ENCODE measurements around the gene AP3S1.

DNA sequence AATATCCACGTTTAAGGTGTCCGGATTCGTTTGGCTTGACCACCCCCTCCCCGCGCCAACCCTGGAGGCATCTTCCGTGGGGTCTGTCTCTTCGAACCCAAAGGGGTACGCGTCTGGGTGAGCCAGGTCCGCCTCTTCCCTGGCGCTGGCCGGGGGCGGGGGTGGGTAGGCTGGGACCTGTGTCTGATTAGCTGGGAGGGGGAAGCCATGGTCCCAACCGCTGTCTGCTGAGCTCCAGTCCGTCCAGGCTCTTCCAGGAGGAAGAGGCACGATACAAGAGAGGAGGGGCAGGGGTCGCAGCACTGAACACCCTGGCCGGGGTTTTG is 120.5 kb downstream of the AP3S1 start, which contains the start of gene LVRN:
- TF ChIP-seq CTCF (IDR thresholded peaks at IDR 0.05) (no peak), POLR2A (IDR thresholded peaks at IDR 0.05) (no peak), POLR2AphosphoS5 (IDR thresholded peaks at IDR 0.05) (no peak)
